HEK293 (cell line): ENCODE results near the gene MPG.
A peak's percentile ranks its signal among the peaks of the same experiment; 100 is the strongest.

Experiments used
- CTCF ChIA-PET: fragments of 350-600 bp; formaldehyde crosslinking; extraction: SDS; loops from one replicate; lab custom pipeline; 2021; ENCODE audit warnings: antibody characterized with exemption; lab: Yijun Ruan, JAX
- POLR2A ChIA-PET: fragments of 300-600 bp; formaldehyde crosslinking; extraction: SDS; loops from one replicate; lab custom pipeline; 2020; ENCODE audit warnings: antibody characterized with exemption, inconsistent platforms; lab: Yijun Ruan, JAX
- H3K27ac ChIP-seq: fragments of 200-500 bp; sonication (Bioruptor generic); 2 replicates; pipeline ENCODE4 v1.5.1; 2014; ENCODE audit warnings: low read depth, low read length, control low read depth, inconsistent platforms; ENCODE audit errors: extremely low read depth
- H3K36me3 ChIP-seq, 2 experiments: fragments of 200-500 bp in 1 of 2; sonication (Bioruptor generic) in 1 of 2; 1 replicate in 1 of 2; 2 replicates in 1 of 2; pipeline ENCODE4 v1.5.1; 2014 to 2017; ENCODE audit warnings: inconsistent platforms in 2 of 2, low read length in 2 of 2; ENCODE audit not compliant: control insufficient read depth in 2 of 2, insufficient read depth in 1 of 2
- H3K4me1 ChIP-seq: fragments of 200-500 bp; sonication (Bioruptor generic); 2 replicates; pipeline ENCODE4 v1.5.1; 2014; ENCODE audit warnings: mild to moderate bottlenecking, low read length, inconsistent platforms; ENCODE audit not compliant: control insufficient read depth, insufficient read depth
- H3K4me3 ChIP-seq: 2 replicates; pipeline ENCODE4 v1.5.1; 2011; ENCODE audit warnings: low read depth, mild to moderate bottlenecking, control low read depth, low read length, moderate library complexity
- H3K9me3 ChIP-seq: fragments of 200-500 bp; sonication (Bioruptor generic); 2 replicates; pipeline ENCODE4 v1.5.1; 2014; ENCODE audit warnings: low read depth, low read length, inconsistent platforms; ENCODE audit not compliant: control insufficient read depth, insufficient read depth
- GLI2 ChIP-seq: fragments of 450-650 bp; formaldehyde crosslinking; IDR thresholded peaks from 2 replicates; pipeline ENCODE4; 2017; ENCODE audit warnings: missing biosample characterization, missing genetic modification characterization, low read depth, borderline replicate concordance
- GLIS1 ChIP-seq: fragments of 450-650 bp; formaldehyde crosslinking; IDR thresholded peaks from 2 replicates; pipeline ENCODE4 v1.5.1; 2016; ENCODE audit warnings: missing biosample characterization, missing genetic modification characterization
- PRDM1 ChIP-seq: fragments of 450-650 bp; formaldehyde crosslinking; IDR thresholded peaks from 2 replicates; pipeline ENCODE4; 2016; ENCODE audit warnings: missing biosample characterization, missing genetic modification characterization
- ZNF600 ChIP-seq: fragments of 450-650 bp; formaldehyde crosslinking; IDR thresholded peaks from 2 replicates; pipeline ENCODE4 v1.5.1; 2016; ENCODE audit warnings: missing biosample characterization, missing genetic modification characterization
- ZNF76 ChIP-seq: fragments of 450-650 bp; formaldehyde crosslinking; IDR thresholded peaks from 2 replicates; pipeline ENCODE4; 2016; ENCODE audit warnings: low read depth, missing biosample characterization, missing genetic modification characterization, borderline replicate concordance
- ZNF792 ChIP-seq: fragments of 450-650 bp; formaldehyde crosslinking; IDR thresholded peaks from 2 replicates; pipeline ENCODE4 v1.5.1; 2016; ENCODE audit warnings: missing biosample characterization, missing genetic modification characterization
- TF ChIP-seq, protein P1 (sequence below): fragments of 450-650 bp; formaldehyde crosslinking; IDR thresholded peaks from 2 replicates; pipeline ENCODE4 v1.5.1; 2016; ENCODE audit warnings: missing biosample characterization, missing genetic modification characterization
- TF ChIP-seq, protein P2 (sequence below): fragments of 450-650 bp; formaldehyde crosslinking; IDR thresholded peaks from 2 replicates; pipeline ENCODE4 v1.5.1; 2016; ENCODE audit warnings: missing biosample characterization, missing genetic modification characterization
- TF ChIP-seq, protein P3 (sequence below): fragments of 450-650 bp; formaldehyde crosslinking; IDR thresholded peaks from 2 replicates; pipeline ENCODE4 v1.5.1; 2016; ENCODE audit warnings: missing biosample characterization, missing genetic modification characterization
- TF ChIP-seq, protein P4 (sequence below): fragments of 450-650 bp; formaldehyde crosslinking; IDR thresholded peaks from 2 replicates; pipeline ENCODE4 v1.5.1; 2016; ENCODE audit warnings: missing biosample characterization, missing genetic modification characterization

MPG gene

DNA sequence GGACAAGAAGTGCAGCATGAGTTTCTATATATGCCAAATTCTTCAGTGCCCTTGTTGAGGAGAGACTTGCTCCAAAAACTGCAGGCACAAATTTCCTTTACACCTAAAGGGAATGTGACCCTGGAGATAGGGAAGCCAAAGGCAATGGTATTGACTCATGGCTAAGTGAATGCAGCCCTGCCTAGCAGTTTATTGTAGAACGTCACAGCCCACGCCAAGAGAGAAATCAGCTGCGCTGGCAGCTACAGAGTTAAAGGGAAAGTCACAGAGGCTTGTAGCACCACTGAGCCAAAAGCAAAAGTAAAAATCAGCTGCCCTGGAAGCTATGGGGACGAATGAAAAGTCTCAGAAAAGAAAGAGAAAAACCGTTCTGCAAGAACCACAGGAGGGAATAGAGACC is 34.7 kb upstream of the MPG start:
- no peak overlapping the region for H3K27ac ChIP-seq
- 0 out of 2 replicates have a peak, but pooled peaks cover 2% of the 10 kb centered on the region for H3K4me1 ChIP-seq
- ChIA-PET POLR2A (interaction anchor here (2.3 kb wide), 1 partner anchor 10 kb away, joined by 20 read pairs; the partner anchor contains the start of genes POLR3K and SNRNP25), CTCF (interaction anchor here (1.0 to 1.4 kb wide), 2 partner anchors 22 to 52 kb away, joined by 3 read pairs; no protein-coding TSS in a partner anchor)
- TF ChIP-seq ZNF792 (tag by site-specific recombination) (no peak), ZNF76 (tag by site-specific recombination) (no peak), PRDM1 (tag by site-specific recombination) (peak; percentile 51; the same call in 1 of the 2 replicates)
- no peak overlapping the region for H3K4me3 ChIP-seq
- no peaks in the 10 kb centered on the region for H3K9me3 ChIP-seq
- peaks cover 10 to 71% of the 10 kb centered on the region in 2 experiments for H3K36me3 ChIP-seq

DNA sequence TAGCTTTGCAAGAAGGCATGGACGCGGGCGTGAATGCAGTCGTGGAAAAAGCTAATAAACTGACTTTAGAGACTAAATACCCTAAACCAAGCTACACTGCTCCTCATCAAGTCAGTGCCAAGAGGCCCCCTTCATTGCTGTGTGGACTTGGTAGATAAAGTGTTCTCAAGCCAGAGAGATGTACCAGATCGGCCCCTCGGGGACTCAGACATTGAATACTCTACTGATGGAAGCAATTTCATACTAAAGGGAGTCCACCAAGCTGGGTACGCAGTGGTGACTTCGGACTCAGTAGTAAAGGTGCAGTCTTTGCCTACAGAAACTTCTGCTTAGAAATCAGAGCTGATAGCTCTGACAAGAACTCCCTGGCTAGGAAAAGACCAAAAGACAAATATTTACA is 33.4 kb upstream of the MPG start:
- H3K36me3 ChIP-seq: peaks cover 15 to 75% of the 10 kb centered on the region in 2 experiments
- TF ChIP-seq, protein P1, sequence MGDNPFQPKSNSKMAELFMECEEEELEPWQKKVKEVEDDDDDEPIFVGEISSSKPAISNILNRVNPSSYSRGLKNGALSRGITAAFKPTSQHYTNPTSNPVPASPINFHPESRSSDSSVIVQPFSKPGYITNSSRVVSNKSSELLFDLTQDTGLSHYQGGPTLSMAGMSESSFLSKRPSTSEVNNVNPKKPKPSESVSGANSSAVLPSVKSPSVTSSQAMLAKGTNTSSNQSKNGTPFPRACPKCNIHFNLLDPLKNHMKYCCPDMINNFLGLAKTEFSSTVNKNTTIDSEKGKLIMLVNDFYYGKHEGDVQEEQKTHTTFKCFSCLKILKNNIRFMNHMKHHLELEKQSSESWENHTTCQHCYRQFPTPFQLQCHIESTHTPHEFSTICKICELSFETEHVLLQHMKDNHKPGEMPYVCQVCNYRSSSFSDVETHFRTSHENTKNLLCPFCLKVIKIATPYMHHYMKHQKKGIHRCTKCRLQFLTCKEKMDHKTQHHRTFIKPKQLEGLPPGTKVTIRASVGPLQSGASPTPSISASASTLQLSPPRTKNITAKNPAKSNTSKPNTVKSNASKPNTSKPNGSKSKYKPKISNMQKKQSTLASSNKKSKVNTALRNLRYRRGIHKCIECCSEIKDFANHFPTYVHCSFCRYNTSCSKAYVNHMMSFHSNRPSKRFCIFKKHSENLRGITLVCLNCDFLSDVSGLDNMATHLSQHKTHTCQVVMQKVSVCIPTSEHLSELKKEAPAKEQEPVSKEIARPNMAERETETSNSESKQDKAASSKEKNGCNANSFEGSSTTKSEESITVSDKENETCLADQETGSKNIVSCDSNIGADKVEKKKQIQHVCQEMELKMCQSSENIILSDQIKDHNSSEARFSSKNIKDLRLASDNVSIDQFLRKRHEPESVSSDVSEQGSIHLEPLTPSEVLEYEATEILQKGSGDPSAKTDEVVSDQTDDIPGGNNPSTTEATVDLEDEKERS (tag by site-specific recombination): no peak
- no peak for TF ChIP-seq GLI2 (tag by site-specific recombination)
- TF ChIP-seq, protein P2, sequence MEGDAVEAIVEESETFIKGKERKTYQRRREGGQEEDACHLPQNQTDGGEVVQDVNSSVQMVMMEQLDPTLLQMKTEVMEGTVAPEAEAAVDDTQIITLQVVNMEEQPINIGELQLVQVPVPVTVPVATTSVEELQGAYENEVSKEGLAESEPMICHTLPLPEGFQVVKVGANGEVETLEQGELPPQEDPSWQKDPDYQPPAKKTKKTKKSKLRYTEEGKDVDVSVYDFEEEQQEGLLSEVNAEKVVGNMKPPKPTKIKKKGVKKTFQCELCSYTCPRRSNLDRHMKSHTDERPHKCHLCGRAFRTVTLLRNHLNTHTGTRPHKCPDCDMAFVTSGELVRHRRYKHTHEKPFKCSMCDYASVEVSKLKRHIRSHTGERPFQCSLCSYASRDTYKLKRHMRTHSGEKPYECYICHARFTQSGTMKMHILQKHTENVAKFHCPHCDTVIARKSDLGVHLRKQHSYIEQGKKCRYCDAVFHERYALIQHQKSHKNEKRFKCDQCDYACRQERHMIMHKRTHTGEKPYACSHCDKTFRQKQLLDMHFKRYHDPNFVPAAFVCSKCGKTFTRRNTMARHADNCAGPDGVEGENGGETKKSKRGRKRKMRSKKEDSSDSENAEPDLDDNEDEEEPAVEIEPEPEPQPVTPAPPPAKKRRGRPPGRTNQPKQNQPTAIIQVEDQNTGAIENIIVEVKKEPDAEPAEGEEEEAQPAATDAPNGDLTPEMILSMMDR (tag by site-specific recombination): no peak
- CTCF ChIA-PET: interaction anchor here (0.8 to 1.4 kb wide), 2 partner anchors 51 to 558 kb away, joined by 3 read pairs; no protein-coding TSS in a partner anchor

DNA sequence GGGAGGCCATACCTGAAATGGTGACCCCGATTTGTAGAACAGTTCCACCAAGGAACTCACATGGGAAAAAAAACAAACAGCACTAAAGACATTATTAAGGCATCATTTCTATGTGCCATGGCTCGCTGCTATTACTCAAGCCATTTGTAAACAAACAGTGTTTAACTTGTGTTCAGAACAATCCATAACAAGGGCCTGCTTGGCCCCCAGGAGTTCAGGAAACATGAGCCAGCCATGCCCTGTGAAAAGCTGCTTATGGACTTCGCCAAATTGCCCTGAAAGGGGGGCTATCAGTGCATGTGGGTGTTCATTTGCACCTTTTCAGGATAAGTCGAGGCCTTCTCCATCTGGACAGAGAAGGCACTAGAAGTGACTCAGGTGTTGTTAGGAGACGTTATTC is 32.6 kb upstream of the MPG start:
- ChIA-PET POLR2A (interaction anchor here (2.3 kb wide), 1 partner anchor 8 kb away, joined by 20 read pairs; the partner anchor contains the start of genes POLR3K and SNRNP25), CTCF (interaction anchor here (0.7 to 1.7 kb wide), 3 partner anchors 20 to 557 kb away, joined by 3 to 5 read pairs (median 3); no protein-coding TSS in a partner anchor)
- H3K4me1 ChIP-seq: 0 out of 2 replicates have a peak, but pooled peaks cover 2% of the 10 kb centered on the region
- TF ChIP-seq GLIS1 (tag by site-specific recombination): peak; percentile 96
- TF ChIP-seq, protein P3, sequence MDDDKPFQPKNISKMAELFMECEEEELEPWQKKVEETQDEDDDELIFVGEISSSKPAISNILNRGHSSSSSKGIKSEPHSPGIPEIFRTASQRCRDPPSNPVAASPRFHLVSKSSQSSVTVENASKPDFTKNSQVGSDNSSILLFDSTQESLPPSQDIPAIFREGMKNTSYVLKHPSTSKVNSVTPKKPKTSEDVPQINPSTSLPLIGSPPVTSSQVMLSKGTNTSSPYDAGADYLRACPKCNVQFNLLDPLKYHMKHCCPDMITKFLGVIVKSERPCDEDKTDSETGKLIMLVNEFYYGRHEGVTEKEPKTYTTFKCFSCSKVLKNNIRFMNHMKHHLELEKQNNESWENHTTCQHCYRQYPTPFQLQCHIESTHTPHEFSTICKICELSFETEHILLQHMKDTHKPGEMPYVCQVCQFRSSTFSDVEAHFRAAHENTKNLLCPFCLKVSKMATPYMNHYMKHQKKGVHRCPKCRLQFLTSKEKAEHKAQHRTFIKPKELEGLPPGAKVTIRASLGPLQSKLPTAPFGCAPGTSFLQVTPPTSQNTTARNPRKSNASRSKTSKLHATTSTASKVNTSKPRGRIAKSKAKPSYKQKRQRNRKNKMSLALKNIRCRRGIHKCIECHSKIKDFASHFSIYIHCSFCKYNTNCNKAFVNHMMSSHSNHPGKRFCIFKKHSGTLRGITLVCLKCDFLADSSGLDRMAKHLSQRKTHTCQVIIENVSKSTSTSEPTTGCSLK (tag by site-specific recombination): no peak
- TF ChIP-seq ZNF600 (tag by site-specific recombination): peak; percentile 87; the same call in 1 of the 2 replicates
- TF ChIP-seq, protein P4, sequence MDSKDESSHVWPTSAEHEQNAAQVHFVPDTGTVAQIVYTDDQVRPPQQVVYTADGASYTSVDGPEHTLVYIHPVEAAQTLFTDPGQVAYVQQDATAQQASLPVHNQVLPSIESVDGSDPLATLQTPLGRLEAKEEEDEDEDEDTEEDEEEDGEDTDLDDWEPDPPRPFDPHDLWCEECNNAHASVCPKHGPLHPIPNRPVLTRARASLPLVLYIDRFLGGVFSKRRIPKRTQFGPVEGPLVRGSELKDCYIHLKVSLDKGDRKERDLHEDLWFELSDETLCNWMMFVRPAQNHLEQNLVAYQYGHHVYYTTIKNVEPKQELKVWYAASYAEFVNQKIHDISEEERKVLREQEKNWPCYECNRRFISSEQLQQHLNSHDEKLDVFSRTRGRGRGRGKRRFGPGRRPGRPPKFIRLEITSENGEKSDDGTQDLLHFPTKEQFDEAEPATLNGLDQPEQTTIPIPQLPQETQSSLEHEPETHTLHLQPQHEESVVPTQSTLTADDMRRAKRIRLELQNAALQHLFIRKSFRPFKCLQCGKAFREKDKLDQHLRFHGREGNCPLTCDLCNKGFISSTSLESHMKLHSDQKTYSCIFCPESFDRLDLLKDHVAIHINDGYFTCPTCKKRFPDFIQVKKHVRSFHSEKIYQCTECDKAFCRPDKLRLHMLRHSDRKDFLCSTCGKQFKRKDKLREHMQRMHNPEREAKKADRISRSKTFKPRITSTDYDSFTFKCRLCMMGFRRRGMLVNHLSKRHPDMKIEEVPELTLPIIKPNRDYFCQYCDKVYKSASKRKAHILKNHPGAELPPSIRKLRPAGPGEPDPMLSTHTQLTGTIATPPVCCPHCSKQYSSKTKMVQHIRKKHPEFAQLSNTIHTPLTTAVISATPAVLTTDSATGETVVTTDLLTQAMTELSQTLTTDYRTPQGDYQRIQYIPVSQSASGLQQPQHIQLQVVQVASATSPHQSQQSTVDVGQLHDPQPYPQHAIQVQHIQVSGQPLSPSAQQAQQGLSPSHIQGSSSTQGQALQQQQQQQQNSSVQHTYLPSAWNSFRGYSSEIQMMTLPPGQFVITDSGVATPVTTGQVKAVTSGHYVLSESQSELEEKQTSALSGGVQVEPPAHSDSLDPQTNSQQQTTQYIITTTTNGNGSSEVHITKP: peak; percentile 87
- H3K36me3 ChIP-seq: peaks cover 22 to 79% of the 10 kb centered on the region in 2 experiments
- no peak overlapping the region for H3K4me3 ChIP-seq
- H3K27ac ChIP-seq: no peak overlapping the region
- no peaks in the 10 kb centered on the region for H3K9me3 ChIP-seq

More for the DNA sequence above, 33.4 kb upstream of the MPG start:
- H3K9me3 ChIP-seq: no peaks in the 10 kb centered on the region
- POLR2A ChIA-PET: interaction anchor here (0.7 to 2.3 kb wide), 2 partner anchors 9 to 38 kb away, joined by 3 to 20 read pairs; partner anchors contain the start of genes POLR3K and SNRNP25
- peak overlapping the region; percentile 24; the same call in 1 of the 2 replicates for H3K27ac ChIP-seq
- 0 out of 2 replicates have a peak, but pooled peaks cover 2% of the 10 kb centered on the region for H3K4me1 ChIP-seq
- no peak overlapping the region for H3K4me3 ChIP-seq
